ENCODE results near the gene LILRA1. TPM values are rescaled to one million over a fixed set of nuclear protein-coding genes. Genes with fewer than 3 reads are reported as not detected.
"Not testable (repeated sequence)": the region's sequence is repeated elsewhere in the genome, so short reads cannot be mapped to it uniquely, and the experiment has no call there.

The LILRA1 gene
- total and polyA plus RNA-seq, 10 of the 15 experiments (the other 5 are each of a cell fraction or from before 2014, with no cell fraction given), result 0.04 TPM; not detected in 9

GRCh38 chr19:54561840-54562239 is 31.6 kb upstream of the LILRA1 start (continued):
- no peak for TF ChIP-seq EZH2 (IDR thresholded peaks at IDR 0.05; ENCODE audit: borderline replicate concordance, control insufficient read depth, low read depth, low read length)
- no peak for TF ChIP-seq SREBF1 (IDR thresholded peaks at IDR 0.05; ENCODE audit: low read length)
- TF ChIP-seq, protein P1, sequence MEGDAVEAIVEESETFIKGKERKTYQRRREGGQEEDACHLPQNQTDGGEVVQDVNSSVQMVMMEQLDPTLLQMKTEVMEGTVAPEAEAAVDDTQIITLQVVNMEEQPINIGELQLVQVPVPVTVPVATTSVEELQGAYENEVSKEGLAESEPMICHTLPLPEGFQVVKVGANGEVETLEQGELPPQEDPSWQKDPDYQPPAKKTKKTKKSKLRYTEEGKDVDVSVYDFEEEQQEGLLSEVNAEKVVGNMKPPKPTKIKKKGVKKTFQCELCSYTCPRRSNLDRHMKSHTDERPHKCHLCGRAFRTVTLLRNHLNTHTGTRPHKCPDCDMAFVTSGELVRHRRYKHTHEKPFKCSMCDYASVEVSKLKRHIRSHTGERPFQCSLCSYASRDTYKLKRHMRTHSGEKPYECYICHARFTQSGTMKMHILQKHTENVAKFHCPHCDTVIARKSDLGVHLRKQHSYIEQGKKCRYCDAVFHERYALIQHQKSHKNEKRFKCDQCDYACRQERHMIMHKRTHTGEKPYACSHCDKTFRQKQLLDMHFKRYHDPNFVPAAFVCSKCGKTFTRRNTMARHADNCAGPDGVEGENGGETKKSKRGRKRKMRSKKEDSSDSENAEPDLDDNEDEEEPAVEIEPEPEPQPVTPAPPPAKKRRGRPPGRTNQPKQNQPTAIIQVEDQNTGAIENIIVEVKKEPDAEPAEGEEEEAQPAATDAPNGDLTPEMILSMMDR (IDR thresholded peaks at IDR 0.05 in 2 of 3, conservative IDR thresholded peaks at IDR 0.05 in 1 of 3; ENCODE audit: control insufficient read depth in 2 of 3, extremely low read depth in 1 of 3, insufficient read depth in 1 of 3, low read depth in 3 of 3, low read length in 3 of 3), result no peak
- TF ChIP-seq, protein P2, sequence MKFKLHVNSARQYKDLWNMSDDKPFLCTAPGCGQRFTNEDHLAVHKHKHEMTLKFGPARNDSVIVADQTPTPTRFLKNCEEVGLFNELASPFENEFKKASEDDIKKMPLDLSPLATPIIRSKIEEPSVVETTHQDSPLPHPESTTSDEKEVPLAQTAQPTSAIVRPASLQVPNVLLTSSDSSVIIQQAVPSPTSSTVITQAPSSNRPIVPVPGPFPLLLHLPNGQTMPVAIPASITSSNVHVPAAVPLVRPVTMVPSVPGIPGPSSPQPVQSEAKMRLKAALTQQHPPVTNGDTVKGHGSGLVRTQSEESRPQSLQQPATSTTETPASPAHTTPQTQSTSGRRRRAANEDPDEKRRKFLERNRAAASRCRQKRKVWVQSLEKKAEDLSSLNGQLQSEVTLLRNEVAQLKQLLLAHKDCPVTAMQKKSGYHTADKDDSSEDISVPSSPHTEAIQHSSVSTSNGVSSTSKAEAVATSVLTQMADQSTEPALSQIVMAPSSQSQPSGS (IDR thresholded peaks at IDR 0.05; ENCODE audit: low read length), result no peak
- TF ChIP-seq, protein P3, sequence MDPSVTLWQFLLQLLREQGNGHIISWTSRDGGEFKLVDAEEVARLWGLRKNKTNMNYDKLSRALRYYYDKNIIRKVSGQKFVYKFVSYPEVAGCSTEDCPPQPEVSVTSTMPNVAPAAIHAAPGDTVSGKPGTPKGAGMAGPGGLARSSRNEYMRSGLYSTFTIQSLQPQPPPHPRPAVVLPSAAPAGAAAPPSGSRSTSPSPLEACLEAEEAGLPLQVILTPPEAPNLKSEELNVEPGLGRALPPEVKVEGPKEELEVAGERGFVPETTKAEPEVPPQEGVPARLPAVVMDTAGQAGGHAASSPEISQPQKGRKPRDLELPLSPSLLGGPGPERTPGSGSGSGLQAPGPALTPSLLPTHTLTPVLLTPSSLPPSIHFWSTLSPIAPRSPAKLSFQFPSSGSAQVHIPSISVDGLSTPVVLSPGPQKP (IDR thresholded peaks at IDR 0.05; ENCODE audit: low read depth, low read length), result no peak

DNA sequence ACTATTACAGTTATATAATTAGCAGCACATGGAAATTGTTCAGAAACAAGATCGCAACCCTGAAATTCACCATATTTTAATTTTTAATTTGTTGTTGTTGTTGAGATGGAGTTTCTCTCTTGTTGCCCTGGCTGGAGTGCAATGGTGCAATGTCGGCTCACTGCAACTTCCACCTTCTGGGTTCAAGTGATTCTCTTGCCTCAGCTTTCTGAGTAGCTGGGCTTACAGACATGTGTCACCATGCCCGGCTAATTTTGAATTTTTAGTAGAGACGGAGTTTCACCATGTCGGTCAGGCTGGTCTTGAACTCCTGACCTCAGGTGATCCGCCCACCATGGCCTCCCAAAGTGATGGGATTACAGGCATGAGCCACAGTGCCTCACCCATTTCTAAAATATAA is 30.2 kb upstream of the LILRA1 start:
- RAD21 ChIA-PET (ENCODE audit: unreplicated experiment); H3K4me2 ChIP-seq (ENCODE audit: control insufficient read depth, insufficient read depth); BruUV-seq (replicated peaks); H3K27ac ChIP-seq (ENCODE audit: control insufficient read depth, insufficient read depth); H3K9ac ChIP-seq (ENCODE audit: control insufficient read depth, insufficient read depth, low read length); H3K4me3 ChIP-seq; POLR2A ChIA-PET; intact Hi-C loops (cut with micrococcal nuclease; ENCODE audit: unreplicated experiment); H3K4me1 ChIP-seq (ENCODE audit: control insufficient read depth, insufficient read depth, low read length); H3K9me3 ChIP-seq (replicated peaks; ENCODE audit: control insufficient read depth, insufficient read depth, low read length); FAIRE-seq; in situ Hi-C loops (cut with MboI); H3K36me3 ChIP-seq (ENCODE audit: control insufficient read depth in 2 of 2, insufficient read depth in 2 of 2, low read length in 1 of 2); H3K79me2 ChIP-seq (ENCODE audit: control insufficient read depth, insufficient read depth, low read length); ATAC-seq; H2AFZ ChIP-seq (ENCODE audit: control insufficient read depth, low read depth, low read length); H3K27me3 ChIP-seq (replicated peaks in 1 of 2; ENCODE audit: control insufficient read depth in 2 of 2, insufficient read depth in 2 of 2, low read length in 1 of 2); DNase-seq (ENCODE audit: low read depth, low spot score); H4K20me1 ChIP-seq (ENCODE audit: control insufficient read depth, insufficient read depth); CTCF ChIA-PET: not testable (repeated sequence)
- SMC1A ChIA-PET (ENCODE audit: uncharacterized antibody, unreplicated experiment), result interaction anchor here (1.3 kb wide), 1 partner anchor 92 kb away, joined by 3 read pairs; no protein-coding TSS in a partner anchor
- WGBS (ENCODE audit: insufficient coverage, insufficient replicate concordance, low lambda C conversion rate, missing lambda C conversion rate), result 69% methylated on average over 6 of the region's 6 CpGs

Measured in GM12878 (cell line).